Stimulated activated CD8-positive, alpha-beta memory T cell treated with anti-CD3 and anti-CD28 coated beads, Interleukin-7, amount 100 ng/mL, for 4 hours (primary cell): ENCODE data around the gene FGF22.
"Not testable (repeated sequence)": the region's sequence is repeated elsewhere in the genome, so short reads cannot be mapped to it uniquely, and the experiment has no call there.

ENCODE experiments used
- DNase-seq, 2 donors: peaks; one replicate each; pipeline ENCODE4 v3.0.0-alpha.2; 2020; ENCODE audit warnings: low read depth in 2 of 2

The FGF22 gene

DNA sequence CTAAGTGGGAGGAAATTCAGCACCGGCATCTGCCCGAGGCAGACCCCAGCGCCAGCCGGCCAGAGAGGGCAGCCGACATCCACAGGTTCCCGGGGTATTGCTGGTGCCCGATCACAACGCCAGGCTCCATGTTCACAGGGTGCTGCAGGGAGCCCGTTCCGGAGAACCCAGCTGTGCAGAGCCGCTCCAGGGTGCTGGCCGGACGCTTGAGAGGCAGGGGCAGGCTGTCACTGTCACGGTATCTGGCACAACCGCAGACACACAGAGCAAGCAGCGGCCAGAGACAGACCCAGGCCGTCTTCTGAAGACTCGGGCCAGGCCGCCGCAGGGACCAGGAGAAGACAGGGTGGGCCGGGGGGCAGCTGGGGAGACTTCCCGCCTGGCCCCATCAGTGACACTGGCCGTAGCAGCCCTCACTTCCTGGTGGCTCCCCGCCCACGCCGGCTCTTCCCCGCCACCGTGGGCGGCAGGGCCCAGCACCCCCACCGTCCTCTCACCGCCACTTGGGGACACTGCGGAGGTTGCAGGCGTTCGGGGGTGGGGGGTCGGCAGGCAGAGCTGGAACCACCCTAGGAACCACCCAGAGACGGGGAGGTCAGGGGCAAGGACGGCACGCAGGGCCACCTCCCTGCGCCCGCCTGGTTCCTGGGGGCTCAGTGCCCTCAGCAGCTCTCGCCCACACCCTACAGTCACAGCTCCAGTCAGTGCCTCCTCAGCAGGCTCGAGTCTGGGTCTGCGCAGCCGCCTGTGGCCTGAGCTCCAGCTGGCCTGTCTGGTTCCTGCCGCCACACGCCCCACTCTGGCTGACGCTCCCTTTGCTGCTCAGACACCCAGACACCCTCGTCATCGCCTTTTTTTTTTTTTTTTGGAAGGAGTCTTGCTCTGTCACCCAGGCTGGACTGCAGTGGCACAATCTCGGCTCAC lies 19.5 kb downstream of the FGF22 start:
- peak in 1 of 2 donors; percentile 59 for DNase-seq

DNA sequence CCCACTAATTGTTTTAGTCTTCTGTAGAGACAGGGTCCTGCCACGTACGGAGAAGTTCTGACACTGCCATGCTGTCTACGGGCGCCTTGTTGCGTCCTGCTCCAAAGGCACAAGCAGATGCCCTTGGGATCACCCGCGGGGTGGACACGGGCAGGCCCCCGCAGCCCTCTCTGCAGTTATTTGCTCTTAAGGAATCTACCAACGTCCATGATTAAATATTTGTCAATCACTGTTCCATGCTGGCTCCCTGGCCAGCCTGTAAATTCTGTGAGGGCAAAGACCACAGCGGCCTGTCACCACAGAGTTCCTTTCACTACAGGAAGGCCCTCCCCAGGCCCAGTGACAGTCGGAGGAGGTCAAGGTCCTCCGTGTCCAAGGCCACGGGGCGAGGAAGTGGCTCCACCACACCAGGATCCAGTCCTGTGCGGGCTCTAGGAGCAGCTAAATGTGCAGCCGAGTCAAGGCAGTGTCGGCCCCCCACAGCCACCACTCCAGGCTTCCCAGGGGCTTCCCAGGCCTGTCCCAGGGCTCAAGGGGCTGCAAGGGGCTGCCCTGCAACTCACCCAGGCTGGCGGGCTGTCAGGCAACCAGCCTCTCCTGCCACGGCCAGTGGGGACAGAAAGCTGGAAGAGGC lies 21.2 kb downstream of the FGF22 start:
- no peak for DNase-seq

GRCh38 chr19:661427-662196 lies 21.9 kb downstream of the FGF22 start:
- DNase-seq = peak; percentile 44 to 59

- DNase-seq = peak; percentile 67 to 73
These were observed 22.7 kb downstream of the FGF22 start for GRCh38 chr19:662207-662961.

GRCh38 chr19:662962-663681 lies 23.4 kb downstream of the FGF22 start, which contains the start of gene RNF126:
RNF126 (minus strand) TSS chr19:663214; CDS start chr19:663121, 93 bp downstream.
- peak; percentile 87 to 93 for DNase-seq

DNA sequence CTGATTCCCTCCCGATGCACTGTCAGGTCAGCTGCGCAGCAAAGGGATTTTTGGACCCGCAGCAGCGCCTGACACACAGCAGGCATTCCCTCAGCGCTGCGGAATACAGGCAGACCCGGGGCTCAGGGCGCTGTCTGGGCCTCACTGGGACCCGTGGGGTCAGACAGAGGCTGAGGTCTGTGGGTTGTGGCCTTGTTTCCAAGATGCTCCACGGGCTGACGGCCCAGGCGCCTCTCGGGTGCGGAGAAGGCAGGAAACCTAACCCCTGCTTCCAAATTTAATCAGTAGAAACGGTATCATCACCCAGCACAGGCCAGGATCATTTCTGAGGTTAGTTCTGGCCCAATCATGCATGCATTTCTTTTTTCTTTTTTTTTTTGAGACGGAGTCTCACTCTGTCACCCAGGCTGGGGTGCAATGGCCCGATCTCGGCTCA lies 24.0 kb downstream of the FGF22 start:
- no peak for DNase-seq

- peak; percentile 61 to 65 for DNase-seq
These were observed 25.3 kb downstream of the FGF22 start for GRCh38 chr19:664913-665443.

DNA sequence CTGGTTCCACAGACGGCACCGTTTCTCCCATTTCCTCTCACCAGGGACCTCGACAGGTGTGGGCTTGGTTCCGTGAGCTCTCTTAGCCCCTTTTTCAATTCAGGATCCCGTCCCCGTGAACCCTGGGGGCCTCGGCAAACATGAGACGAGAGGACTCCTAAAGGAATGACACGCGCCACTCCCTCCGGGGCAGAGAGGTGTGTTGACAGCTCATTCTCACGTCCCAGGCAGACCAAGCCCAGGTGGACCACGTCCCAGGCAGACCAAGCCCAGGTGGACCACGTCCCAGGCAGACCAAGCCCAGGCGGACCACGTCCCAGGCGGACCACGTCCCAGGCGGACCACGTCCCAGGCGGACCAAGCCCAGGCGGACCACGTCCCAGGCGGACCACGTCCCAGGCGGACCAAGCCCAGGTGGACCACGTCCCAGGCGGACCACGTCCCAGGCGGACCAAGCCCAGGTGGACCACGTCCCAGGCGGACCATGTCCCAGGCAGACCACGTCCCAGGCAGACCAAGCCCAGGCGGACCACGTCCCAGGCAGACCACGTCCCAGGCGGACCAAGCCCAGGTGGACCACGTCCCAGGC lies 27.4 kb downstream of the FGF22 start:
- DNase-seq = not testable (repeated sequence)

GRCh38 chr19:668675-669434 lies 29.2 kb downstream of the FGF22 start:
- DNase-seq = not testable (repeated sequence)

GRCh38 chr19:670609-671075 lies 31.0 kb downstream of the FGF22 start:
- DNase-seq = no peak

DNA sequence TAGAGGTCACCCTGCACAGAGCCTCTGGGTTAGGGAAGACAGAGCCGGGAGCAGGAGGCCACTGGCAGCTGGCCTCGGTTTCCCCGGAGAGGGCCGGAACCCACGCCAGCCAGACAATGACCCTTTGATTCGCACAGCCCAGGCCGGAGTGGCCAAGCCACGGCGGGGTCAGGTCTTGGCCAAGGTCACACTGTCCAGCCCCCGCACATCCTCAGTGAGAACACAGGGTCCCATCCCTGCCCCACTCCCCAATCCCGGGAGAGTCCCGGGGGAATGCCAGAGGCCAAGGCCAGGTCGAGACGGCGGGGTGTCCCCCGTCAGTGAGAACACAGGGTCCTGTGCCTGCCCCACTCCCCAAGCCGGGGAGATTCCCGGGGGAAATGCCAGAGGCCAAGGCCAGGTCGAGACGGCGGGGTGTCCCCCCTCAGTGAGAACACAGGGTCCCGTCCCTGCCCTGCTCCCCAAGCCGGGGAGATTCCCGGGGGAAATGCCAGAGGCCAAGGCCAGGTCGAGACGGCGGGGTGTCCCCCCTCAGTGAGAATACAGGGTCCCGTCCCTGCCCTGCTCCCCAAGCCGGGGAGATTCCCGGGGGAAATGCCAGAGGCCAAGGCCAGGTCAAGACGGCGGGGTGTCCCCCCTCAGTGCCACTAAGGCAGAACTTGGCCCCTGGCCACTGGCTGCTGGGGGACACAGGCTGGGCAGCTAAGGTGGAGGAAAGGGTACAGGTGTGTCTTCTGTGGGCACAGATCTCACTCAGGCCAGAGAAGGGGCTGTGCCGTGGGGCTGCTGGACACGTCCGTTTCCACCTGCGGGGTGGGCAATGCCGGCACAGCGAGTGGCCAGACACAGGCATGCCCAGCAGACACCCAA lies 34.8 kb downstream of the FGF22 start:
- DNase-seq = no peak

DNA sequence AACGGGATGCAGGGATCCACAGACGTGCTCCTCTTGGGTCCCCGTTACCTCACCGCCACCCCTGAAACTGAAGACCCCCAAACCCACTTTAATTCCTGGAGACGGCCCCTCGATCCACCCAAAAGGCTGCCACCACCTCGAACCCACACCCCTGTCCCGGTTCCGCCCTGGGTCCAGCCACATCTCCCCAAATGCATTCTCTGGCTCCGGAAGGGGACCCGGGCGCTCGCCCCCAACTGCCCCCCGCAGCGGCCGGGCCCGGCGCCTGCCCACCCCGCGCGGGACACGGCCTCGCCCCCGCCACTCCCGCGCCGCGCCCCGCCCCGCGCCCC lies 36.3 kb downstream of the FGF22 start:
- DNase-seq = no peak

GRCh38 chr19:676339-677105 lies 36.8 kb downstream of the FGF22 start, which contains the start of gene FSTL3:
FSTL3 (plus strand) TSS chr19:676392; CDS start chr19:676424, 32 bp downstream.
- DNase-seq = no peak

DNA sequence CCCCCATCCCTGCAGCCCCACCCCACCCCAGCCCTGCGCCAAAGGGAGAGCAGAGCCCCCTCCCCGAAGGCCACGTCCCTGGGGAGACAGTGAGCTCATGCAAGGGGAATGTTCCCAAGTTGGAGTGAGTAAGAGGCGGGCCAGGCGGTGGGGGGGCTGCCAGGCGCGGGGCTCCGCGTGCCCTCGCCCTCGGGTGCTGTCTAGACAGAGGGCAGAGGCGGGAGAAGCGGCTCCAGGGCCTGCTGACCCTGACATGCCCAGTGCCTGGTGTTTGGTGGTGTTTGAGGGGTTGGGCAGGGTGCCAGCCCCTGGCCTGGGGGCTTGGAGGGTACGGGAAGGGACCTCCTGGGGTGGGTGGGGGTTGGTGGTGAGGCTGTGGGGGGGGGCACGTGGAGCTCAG lies 37.5 kb downstream of the FGF22 start:
- no peak for DNase-seq

DNA sequence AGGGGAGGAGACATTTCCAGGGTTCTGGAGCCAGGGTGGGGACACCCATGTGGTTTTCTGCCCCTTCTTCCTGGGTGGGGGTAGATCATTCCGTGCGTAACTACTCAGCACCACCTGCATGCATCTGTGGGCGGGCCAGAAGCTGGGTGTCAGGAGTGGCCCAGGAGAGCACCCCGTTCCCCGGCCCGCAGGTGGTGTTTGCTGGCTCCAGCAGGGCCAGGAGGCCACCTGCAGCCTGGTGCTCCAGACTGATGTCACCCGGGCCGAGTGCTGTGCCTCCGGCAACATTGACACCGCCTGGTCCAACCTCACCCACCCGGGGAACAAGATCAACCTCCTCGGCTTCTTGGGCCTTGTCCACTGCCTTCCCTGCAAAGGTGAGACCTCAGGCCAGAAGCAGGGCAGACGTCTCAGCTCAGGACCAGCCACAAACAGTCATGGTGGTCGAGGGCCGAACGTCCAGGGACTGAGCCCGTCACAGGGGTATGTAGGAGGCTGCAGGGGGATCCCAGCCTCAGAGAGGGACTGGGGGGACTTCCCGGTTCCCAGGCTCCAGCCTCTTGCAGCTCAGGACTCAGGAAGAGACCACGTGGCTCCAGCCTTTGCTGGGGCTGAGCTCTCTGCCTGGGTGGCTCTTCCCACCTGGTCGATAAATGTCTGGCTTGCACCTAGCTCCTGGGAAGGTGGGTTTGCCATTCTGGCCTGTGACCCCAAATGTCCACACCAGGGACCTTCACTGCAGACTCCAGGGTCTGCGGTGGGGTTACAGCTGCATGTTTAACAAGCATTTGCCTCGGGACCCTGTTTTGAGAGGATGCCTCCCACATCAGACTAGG lies 38.1 kb downstream of the FGF22 start:
- DNase-seq = no peak

- DNase-seq = no peak
These were observed 39.2 kb downstream of the FGF22 start for GRCh38 chr19:678791-679388.
